HEK293 (cell line): ENCODE measurements around the gene PHLDB2.
A peak's percentile ranks its signal among the peaks of the same experiment; 100 is the strongest.

Experiments used
- ATF2 ChIP-seq: fragments of 450-650 bp; formaldehyde crosslinking; IDR thresholded peaks from 2 replicates; pipeline ENCODE4 v1.5.1; 2016; ENCODE audit warnings: missing biosample characterization, missing genetic modification characterization, low read depth
- SALL2 ChIP-seq: fragments of 450-650 bp; formaldehyde crosslinking; IDR thresholded peaks from 2 replicates; pipeline ENCODE4 v1.5.0; 2017; ENCODE audit warnings: missing biosample characterization, mild to moderate bottlenecking, missing genetic modification characterization, borderline replicate concordance
- SCRT1 ChIP-seq: fragments of 450-650 bp; formaldehyde crosslinking; IDR thresholded peaks from 2 replicates; pipeline ENCODE4 v1.5.1; 2016; ENCODE audit warnings: missing biosample characterization, missing genetic modification characterization, borderline replicate concordance
- SP7 ChIP-seq: fragments of 450-650 bp; formaldehyde crosslinking; IDR thresholded peaks from 2 replicates; pipeline ENCODE4 v1.5.1; 2016; ENCODE audit warnings: missing biosample characterization, missing genetic modification characterization
- YY1 ChIP-seq: fragments of 450-650 bp; formaldehyde crosslinking; IDR thresholded peaks from 2 replicates; pipeline ENCODE4 v1.5.1; 2018; ENCODE audit warnings: missing biosample characterization, missing genetic modification characterization
- ZBTB20 ChIP-seq: fragments of 450-650 bp; formaldehyde crosslinking; IDR thresholded peaks from 2 replicates; pipeline ENCODE4 v1.5.1; 2016; ENCODE audit warnings: missing biosample characterization, missing genetic modification characterization
- ZBTB21 ChIP-seq: fragments of 450-650 bp; formaldehyde crosslinking; IDR thresholded peaks from 2 replicates; pipeline ENCODE4 v1.5.1; 2017; ENCODE audit warnings: missing biosample characterization, missing genetic modification characterization
- ZEB2 ChIP-seq: fragments of 450-650 bp; formaldehyde crosslinking; IDR thresholded peaks from 2 replicates; pipeline ENCODE4 v1.5.1; 2016; ENCODE audit warnings: missing biosample characterization, missing genetic modification characterization
- ZNF148 ChIP-seq: fragments of 450-650 bp; formaldehyde crosslinking; IDR thresholded peaks from 2 replicates; pipeline ENCODE4 v1.5.0; 2017; ENCODE audit warnings: missing biosample characterization, missing genetic modification characterization, borderline replicate concordance
- ZNF169 ChIP-seq: fragments of 450-650 bp; formaldehyde crosslinking; IDR thresholded peaks from 2 replicates; pipeline ENCODE4 v1.5.1; 2016; ENCODE audit warnings: missing biosample characterization, missing genetic modification characterization
- ZNF214 ChIP-seq: fragments of 450-650 bp; formaldehyde crosslinking; IDR thresholded peaks from 2 replicates; pipeline ENCODE4 v1.5.1; 2017; ENCODE audit warnings: missing biosample characterization, mild to moderate bottlenecking, missing genetic modification characterization, borderline replicate concordance
- ZNF248 ChIP-seq: fragments of 450-650 bp; formaldehyde crosslinking; IDR thresholded peaks from 2 replicates; pipeline ENCODE4 v1.5.1; 2017; ENCODE audit warnings: missing biosample characterization, missing genetic modification characterization
- ZNF324 ChIP-seq: fragments of 450-650 bp; formaldehyde crosslinking; IDR thresholded peaks from 2 replicates; pipeline ENCODE4 v1.5.1; 2016; ENCODE audit warnings: missing biosample characterization, missing genetic modification characterization
- ZNF354C ChIP-seq: fragments of 450-650 bp; formaldehyde crosslinking; IDR thresholded peaks from 2 replicates; pipeline ENCODE4 v1.5.1; 2016; ENCODE audit warnings: missing biosample characterization, missing genetic modification characterization, low read depth, borderline replicate concordance
- ZNF362 ChIP-seq: fragments of 450-650 bp; formaldehyde crosslinking; IDR thresholded peaks from 2 replicates; pipeline ENCODE4 v1.5.1; 2016; ENCODE audit warnings: missing biosample characterization, missing genetic modification characterization
- ZNF366 ChIP-seq: fragments of 450-650 bp; formaldehyde crosslinking; conservative IDR thresholded peaks from 2 replicates; pipeline ENCODE4 v1.5.1; 2016; ENCODE audit warnings: missing biosample characterization, missing genetic modification characterization
- ZNF37A ChIP-seq: fragments of 450-650 bp; IDR thresholded peaks from 2 replicates; pipeline ENCODE4 v1.5.1; 2018; ENCODE audit warnings: missing biosample characterization, missing genetic modification characterization
- ZNF391 ChIP-seq: fragments of 450-650 bp; formaldehyde crosslinking; IDR thresholded peaks from 2 replicates; pipeline ENCODE4 v1.5.1; 2016; ENCODE audit warnings: low read depth, missing biosample characterization, missing genetic modification characterization, borderline replicate concordance
- ZNF473 ChIP-seq: fragments of 450-650 bp; formaldehyde crosslinking; IDR thresholded peaks from 2 replicates; pipeline ENCODE4 v1.5.1; 2017; ENCODE audit warnings: missing biosample characterization, missing genetic modification characterization
- ZNF48 ChIP-seq: fragments of 450-650 bp; formaldehyde crosslinking; IDR thresholded peaks from 2 replicates; pipeline ENCODE4 v1.5.1; 2016; ENCODE audit warnings: missing biosample characterization, missing genetic modification characterization
- ZNF521 ChIP-seq: fragments of 450-650 bp; formaldehyde crosslinking; IDR thresholded peaks from 2 replicates; pipeline ENCODE4 v1.5.1; 2017; ENCODE audit warnings: missing biosample characterization, mild to moderate bottlenecking, missing genetic modification characterization
- ZNF548 ChIP-seq: fragments of 450-650 bp; formaldehyde crosslinking; IDR thresholded peaks from 2 replicates; pipeline ENCODE4 v1.5.1; 2016; ENCODE audit warnings: missing biosample characterization, missing genetic modification characterization
- ZNF561 ChIP-seq: fragments of 450-650 bp; IDR thresholded peaks from 2 replicates; pipeline ENCODE4 v1.5.1; 2018; ENCODE audit warnings: missing biosample characterization, missing genetic modification characterization, borderline replicate concordance
- ZNF623 ChIP-seq: fragments of 450-650 bp; formaldehyde crosslinking; IDR thresholded peaks from 2 replicates; pipeline ENCODE4 v1.5.1; 2016; ENCODE audit warnings: missing biosample characterization, missing genetic modification characterization
- ZNF629 ChIP-seq: fragments of 450-650 bp; formaldehyde crosslinking; IDR thresholded peaks from 2 replicates; pipeline ENCODE4 v1.5.1; 2017; ENCODE audit warnings: missing biosample characterization, missing genetic modification characterization
- ZNF830 ChIP-seq: fragments of 450-650 bp; IDR thresholded peaks from 2 replicates; pipeline ENCODE4 v1.5.0; 2018; ENCODE audit warnings: missing biosample characterization, missing genetic modification characterization, low read depth, mild to moderate bottlenecking, moderate library complexity
- ZNF837 ChIP-seq: fragments of 450-650 bp; formaldehyde crosslinking; IDR thresholded peaks from 2 replicates; pipeline ENCODE4 v1.5.1; 2016; ENCODE audit warnings: missing biosample characterization, missing genetic modification characterization
- ZSCAN18 ChIP-seq: fragments of 450-650 bp; formaldehyde crosslinking; IDR thresholded peaks from 2 replicates; pipeline ENCODE4 v1.5.1; 2016; ENCODE audit warnings: missing biosample characterization, missing genetic modification characterization
- ZSCAN4 ChIP-seq: fragments of 450-650 bp; formaldehyde crosslinking; IDR thresholded peaks from 2 replicates; pipeline ENCODE4 v1.5.1; 2017; ENCODE audit warnings: missing biosample characterization, missing genetic modification characterization
- TF ChIP-seq, protein P1 (sequence below): fragments of 450-650 bp; formaldehyde crosslinking; IDR thresholded peaks from 2 replicates; pipeline ENCODE4 v1.5.1; 2017; ENCODE audit warnings: missing biosample characterization, missing genetic modification characterization

PHLDB2 gene

GRCh38 chr3:111944372-111944771 is 85.3 kb downstream of the PHLDB2 start (continued):
- TF ChIP-seq ATF2 (tag by site-specific recombination) (peak; percentile 93), ZNF391 (no peak), ZNF623 (tag by site-specific recombination) (no peak), ZNF561 (tag by site-specific recombination) (no peak), ZBTB20 (tag by site-specific recombination) (no peak), ZNF521 (tag by site-specific recombination) (no peak), ZNF148 (tag by site-specific recombination) (0 out of 2 replicates have a peak, but pooled peaks have one; percentile 36), SALL2 (tag by site-specific recombination) (no peak), ZSCAN18 (tag by site-specific recombination) (peak; percentile 72; the same call in 1 of the 2 replicates), ZSCAN4 (no peak), ZNF324 (tag by site-specific recombination) (no peak), ZNF473 (tag by site-specific recombination) (no peak), ZNF48 (tag by site-specific recombination) (no peak), ZNF248 (tag by site-specific recombination) (no peak), SCRT1 (tag by site-specific recombination) (no peak), ZNF354C (no peak), SP7 (0 out of 2 replicates have a peak, but pooled peaks have one; percentile 38), ZBTB21 (tag by site-specific recombination) (peak; percentile 83), ZNF830 (tag by site-specific recombination) (no peak), ZNF362 (tag by site-specific recombination) (0 out of 2 replicates have a peak, but pooled peaks have one; percentile 57), ZNF37A (no peak), ZNF169 (tag by site-specific recombination) (no peak), ZNF366 (tag by site-specific recombination) (peak; percentile 67), YY1 (tag by site-specific recombination) (no peak), ZNF548 (tag by site-specific recombination) (no peak), ZNF629 (tag by site-specific recombination) (peak; percentile 86), ZNF837 (tag by site-specific recombination) (no peak), ZNF214 (tag by site-specific recombination) (no peak), ZEB2 (tag by site-specific recombination) (peak; percentile 74)
- TF ChIP-seq, protein P1, sequence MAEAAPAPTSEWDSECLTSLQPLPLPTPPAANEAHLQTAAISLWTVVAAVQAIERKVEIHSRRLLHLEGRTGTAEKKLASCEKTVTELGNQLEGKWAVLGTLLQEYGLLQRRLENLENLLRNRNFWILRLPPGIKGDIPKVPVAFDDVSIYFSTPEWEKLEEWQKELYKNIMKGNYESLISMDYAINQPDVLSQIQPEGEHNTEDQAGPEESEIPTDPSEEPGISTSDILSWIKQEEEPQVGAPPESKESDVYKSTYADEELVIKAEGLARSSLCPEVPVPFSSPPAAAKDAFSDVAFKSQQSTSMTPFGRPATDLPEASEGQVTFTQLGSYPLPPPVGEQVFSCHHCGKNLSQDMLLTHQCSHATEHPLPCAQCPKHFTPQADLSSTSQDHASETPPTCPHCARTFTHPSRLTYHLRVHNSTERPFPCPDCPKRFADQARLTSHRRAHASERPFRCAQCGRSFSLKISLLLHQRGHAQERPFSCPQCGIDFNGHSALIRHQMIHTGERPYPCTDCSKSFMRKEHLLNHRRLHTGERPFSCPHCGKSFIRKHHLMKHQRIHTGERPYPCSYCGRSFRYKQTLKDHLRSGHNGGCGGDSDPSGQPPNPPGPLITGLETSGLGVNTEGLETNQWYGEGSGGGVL, result no peak; the same call in 1 of the 2 replicates
